OCI-M2 (cell line): ENCODE results near the gene SNX30.
A peak's percentile ranks its signal among the peaks of the same experiment; 100 is the strongest.
"Not testable (repeated sequence)": the region's sequence is repeated elsewhere in the genome, so short reads cannot be mapped to it uniquely, and the experiment has no call there.

Experiments used
- DNase-seq: peaks from one replicate; lab custom pipeline; 2025; ENCODE audit not compliant: unreplicated experiment; lab: John Stamatoyannopoulos, UW

Gene SNX30, protein sequence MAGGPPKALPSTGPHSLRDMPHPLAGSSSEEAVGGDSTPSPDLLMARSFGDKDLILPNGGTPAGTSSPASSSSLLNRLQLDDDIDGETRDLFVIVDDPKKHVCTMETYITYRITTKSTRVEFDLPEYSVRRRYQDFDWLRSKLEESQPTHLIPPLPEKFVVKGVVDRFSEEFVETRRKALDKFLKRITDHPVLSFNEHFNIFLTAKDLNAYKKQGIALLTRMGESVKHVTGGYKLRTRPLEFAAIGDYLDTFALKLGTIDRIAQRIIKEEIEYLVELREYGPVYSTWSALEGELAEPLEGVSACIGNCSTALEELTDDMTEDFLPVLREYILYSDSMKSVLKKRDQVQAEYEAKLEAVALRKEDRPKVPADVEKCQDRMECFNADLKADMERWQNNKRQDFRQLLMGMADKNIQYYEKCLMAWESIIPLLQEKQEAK

GRCh38 chr9:112750016-112750763 is at the start of gene SNX30:
SNX30 (plus strand) TSS chr9:112750760; CDS start chr9:112751002, 242 bp downstream.
- no peak for DNase-seq

GRCh38 chr9:112703304-112703703 is 47.3 kb upstream of the SNX30 start:
- DNase-seq, result no peak

DNA sequence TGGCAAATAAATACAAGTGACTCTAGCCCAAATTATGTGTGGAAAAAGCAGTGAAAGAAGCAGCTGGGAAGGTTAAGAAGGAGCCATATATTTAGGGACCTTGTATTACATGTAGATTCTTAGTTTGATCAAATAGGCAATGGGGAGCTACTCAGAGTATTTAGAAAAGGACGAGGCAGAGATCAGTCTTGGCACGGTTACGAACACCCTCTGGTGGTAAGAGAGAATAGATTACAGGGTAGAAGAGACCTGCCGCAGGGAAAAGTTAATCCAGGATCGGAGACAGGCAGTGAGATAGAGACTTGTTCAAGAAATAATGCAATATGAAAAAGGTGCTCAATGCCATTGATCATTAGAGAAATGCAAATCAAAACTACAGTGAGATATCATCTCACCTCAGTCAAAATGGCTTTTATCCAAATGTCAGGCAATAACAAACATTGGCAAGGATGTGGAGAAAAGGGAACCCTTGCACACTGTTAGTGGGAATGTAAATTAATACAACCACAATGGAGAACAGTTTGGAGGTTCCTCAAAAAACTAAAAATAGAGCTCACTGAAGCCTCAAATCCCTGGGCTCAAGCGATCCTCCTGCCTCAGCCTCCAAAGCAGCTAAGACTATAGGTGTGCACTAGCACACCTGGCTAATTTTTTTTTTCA is 44.7 kb upstream of the SNX30 start:
- DNase-seq, result no peak

DNA sequence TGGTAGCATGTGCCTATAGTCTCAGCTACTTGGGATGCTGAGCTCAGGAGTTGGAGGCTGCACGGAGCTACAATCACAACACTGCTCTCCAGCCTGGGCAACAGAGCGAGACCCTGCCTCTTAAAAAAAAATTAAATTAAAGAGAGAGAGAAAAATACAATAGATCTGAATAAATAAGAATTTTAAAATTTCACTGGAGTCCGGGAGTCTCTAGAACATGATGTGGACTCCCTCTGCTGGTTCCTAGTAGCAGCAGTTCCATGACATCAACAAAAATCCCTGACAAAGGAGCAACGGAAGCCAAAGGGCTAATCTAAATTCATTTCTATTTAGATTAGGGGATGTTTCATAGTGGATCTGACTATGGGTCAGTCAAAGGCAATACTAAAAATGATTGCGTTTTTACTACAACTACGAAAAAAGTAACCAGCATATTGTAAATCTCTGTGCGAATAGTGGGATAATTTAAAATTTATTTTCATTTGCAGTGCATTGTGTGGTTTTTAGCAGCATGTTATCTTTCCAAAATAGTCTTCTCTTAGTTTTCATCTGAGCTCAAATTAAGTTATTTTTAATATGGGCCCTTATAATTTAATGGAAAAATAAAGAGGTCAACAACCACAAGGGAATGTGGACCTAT is 39.4 kb upstream of the SNX30 start:
- no peak for DNase-seq

GRCh38 chr9:112712678-112713077 is 37.9 kb upstream of the SNX30 start:
- no peak for DNase-seq

- peak; percentile 80 for DNase-seq
Observed at GRCh38 chr9:112717661-112718331, 32.8 kb upstream of the SNX30 start, which contains the start of gene INIP. INIP (minus strand) TSS chr9:112718117; CDS start chr9:112716485, 1,632 bp downstream.

- DNase-seq, result no peak
Observed at GRCh38 chr9:112719241-112719691, 31.3 kb upstream of the SNX30 start.

- DNase-seq, result no peak
Observed at GRCh38 chr9:112719696-112720095, 30.9 kb upstream of the SNX30 start.

- DNase-seq, result no peak
Observed at GRCh38 chr9:112720113-112720780, 30.3 kb upstream of the SNX30 start.

- DNase-seq, result not testable (repeated sequence)
Observed at GRCh38 chr9:112722749-112723148, 27.8 kb upstream of the SNX30 start.

- DNase-seq, result no peak
Observed at GRCh38 chr9:112725961-112726360, 24.6 kb upstream of the SNX30 start.

- DNase-seq, result no peak
Observed at GRCh38 chr9:112726428-112726827, 24.1 kb upstream of the SNX30 start.

DNA sequence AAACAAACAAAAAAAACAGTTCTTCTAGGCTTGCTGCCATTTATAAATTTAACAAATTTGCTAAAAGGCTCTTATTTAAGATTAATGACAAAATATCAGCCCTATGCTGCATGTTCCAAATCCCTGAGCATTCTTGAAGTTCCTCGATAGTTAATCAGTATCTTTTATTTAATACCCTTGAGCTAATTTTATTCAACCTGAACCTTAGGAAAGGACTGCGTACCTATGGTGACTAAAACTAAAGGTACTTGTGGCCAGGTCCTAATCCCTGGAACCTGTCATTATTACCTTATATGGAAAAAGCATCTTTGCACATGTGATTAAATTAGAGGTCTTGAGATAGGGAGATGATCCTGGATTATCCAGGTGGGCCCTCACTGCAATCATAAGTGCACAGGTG is 22.2 kb upstream of the SNX30 start:
- no peak for DNase-seq

DNA sequence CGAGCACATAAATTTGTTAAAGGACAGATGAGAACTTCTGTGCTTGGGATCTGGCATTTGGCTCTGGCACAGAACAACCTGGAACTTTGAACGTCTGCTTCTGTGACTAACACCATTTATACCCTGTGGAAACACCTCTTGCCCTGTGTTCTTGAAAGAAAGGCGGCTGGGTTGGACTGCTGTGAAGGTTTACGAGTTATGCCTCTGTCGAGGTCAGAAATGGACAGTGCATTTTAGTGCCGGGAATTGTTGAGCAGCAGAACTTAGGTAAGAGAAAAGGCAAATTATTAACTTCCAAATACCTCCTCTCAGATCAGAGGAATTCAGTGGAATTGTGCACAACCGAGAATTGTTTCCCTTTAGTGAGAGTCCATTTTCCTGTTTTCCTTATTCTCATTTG is 18.6 kb upstream of the SNX30 start:
- DNase-seq, result no peak

DNA sequence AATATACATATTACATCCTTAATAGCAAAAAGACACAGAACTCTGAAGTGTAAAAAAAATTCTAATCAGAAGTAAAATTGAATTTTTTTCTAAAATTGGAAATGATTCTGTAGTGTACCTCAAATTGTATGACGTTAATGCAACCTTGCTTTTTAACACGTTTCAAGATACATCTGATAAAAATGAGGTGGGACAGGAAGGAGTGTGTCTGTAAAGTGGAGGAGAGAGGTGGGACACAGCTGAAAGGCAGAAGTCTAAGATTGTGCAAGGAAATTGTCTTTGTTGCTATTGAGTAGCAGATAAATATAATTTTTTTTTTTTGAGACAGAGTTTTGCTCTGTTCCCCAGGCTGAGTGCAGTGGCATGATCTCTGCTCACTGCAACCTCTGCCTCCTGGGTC is 15.7 kb upstream of the SNX30 start:
- DNase-seq, result no peak

- no peak for DNase-seq
Observed at GRCh38 chr9:112743216-112743836, 7.2 kb upstream of the SNX30 start.

DNA sequence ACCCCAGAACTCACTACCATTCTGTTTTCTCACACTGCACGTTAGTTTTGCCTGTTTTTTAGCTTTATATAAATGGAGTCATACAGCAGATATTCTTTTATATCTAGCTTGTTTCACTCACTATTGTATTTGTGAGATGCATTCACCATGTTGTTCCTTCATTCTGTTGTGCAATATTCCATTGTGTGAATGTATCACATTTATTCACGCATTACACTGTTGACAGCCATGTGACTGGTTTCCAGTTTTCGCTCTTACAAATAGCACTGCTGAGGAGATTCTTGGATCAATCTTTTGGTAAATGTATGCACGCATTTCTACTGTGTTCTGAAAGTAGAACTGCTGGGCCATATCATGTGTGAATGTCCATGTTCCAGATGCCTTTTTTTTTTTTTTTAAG is 6.4 kb upstream of the SNX30 start:
- no peak for DNase-seq

- no peak for DNase-seq
Observed at GRCh38 chr9:112747094-112747493, 3.5 kb upstream of the SNX30 start.

GRCh38 chr9:112750764-112751055 is 150 bp downstream of the SNX30 start:
- no peak for DNase-seq
